ENCODE data around the gene CLN3.

DNA sequence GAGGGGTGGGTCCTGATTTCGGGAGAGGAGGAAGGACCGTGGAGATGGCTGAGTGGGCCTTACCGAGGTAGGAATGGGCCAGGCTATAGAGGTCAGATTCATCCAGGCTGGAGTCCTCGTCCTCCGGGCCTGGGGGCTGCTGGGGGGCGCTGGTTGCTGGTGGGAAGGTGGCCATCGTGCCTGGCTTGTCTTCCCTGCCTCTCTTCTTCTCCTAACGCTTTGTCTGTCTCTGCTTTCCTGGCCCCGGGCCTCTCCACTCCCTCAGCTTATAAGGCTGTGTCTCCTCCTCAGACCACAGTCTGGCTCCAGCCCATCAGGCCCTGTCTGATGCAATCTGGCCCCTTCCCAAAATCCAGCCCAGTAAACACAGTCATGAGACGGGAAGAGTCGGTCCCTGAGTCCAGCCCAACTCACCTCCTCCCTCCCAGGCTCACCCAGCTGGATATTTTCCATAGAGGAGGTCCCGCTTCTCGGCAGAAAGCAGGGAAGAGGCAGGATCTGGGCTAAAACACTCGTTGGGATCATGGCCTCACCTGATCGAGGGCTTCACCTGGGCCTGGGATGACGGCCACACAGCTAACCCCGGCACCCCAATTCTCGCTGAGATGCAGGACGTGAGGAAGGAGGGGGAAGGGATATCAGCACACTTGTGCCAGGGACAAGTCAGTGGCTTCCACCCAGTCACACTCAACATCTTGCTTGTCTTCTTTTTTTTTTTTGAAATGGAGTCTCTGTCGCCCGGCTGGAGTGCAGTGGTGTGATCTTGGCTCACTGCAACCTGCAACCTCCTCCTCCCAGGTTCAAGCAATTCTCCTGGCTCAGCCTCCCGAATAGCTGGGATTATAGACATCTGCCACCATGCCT, 47.1 kb upstream of the CLN3 start, which contains the start of gene NUPR1:
- TF ChIP-seq, protein P1, sequence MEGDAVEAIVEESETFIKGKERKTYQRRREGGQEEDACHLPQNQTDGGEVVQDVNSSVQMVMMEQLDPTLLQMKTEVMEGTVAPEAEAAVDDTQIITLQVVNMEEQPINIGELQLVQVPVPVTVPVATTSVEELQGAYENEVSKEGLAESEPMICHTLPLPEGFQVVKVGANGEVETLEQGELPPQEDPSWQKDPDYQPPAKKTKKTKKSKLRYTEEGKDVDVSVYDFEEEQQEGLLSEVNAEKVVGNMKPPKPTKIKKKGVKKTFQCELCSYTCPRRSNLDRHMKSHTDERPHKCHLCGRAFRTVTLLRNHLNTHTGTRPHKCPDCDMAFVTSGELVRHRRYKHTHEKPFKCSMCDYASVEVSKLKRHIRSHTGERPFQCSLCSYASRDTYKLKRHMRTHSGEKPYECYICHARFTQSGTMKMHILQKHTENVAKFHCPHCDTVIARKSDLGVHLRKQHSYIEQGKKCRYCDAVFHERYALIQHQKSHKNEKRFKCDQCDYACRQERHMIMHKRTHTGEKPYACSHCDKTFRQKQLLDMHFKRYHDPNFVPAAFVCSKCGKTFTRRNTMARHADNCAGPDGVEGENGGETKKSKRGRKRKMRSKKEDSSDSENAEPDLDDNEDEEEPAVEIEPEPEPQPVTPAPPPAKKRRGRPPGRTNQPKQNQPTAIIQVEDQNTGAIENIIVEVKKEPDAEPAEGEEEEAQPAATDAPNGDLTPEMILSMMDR (IDR thresholded peaks at IDR 0.05; ENCODE audit: insufficient read depth, low read length, poor library complexity, severe bottlenecking): no peak
- TF ChIP-seq EZH2phosphoT487 (conservative IDR thresholded peaks at IDR 0.05; ENCODE audit: low read length): no peak

Measured in SU-DHL-6 (cell line).